Measurements from ENCODE around the gene CALD1.

The CALD1 gene

GRCh38 chr7:134795231-134795630 is 15.8 kb downstream of the CALD1 start (continued):
- TF ChIP-seq ZNF18 (tag by site-specific recombination; IDR thresholded peaks at IDR 0.05), result no peak

- Histone ChIP-seq H3K27ac (ENCODE audit: extremely low read depth, low read depth, low read length) (no peak overlapping the region), H3K36me3 (ENCODE audit: control insufficient read depth in 2 of 2, insufficient read depth in 1 of 2, low read length in 2 of 2) (no peaks in the 10 kb centered on the region), H3K9me3 (ENCODE audit: control insufficient read depth, insufficient read depth, low read depth, low read length) (no peaks in the 10 kb centered on the region), H3K4me1 (ENCODE audit: control insufficient read depth, insufficient read depth, low read length) (no peaks in the 10 kb centered on the region), H3K4me3 (ENCODE audit: low read depth, low read length) (no peak overlapping the region)
- TF ChIP-seq ZNF658 (tag by site-specific recombination; IDR thresholded peaks at IDR 0.05), result no peak
- POLR2A ChIA-PET, result no interaction called here
- CTCF ChIA-PET, result no interaction called here
These were observed 18.7 kb downstream of the CALD1 start for GRCh38 chr7:134798155-134798554.

GRCh38 chr7:134799377-134799776 is 19.9 kb downstream of the CALD1 start:
- CTCF ChIA-PET, result interaction anchor here (0.5 kb wide), 1 partner anchor 13 kb away, joined by 6 read pairs; no protein-coding TSS in a partner anchor
- no peak for TF ChIP-seq RBAK (tag by site-specific recombination; IDR thresholded peaks at IDR 0.05)
- TF ChIP-seq ZNF26 (tag by site-specific recombination; IDR thresholded peaks at IDR 0.05), result no peak
- TF ChIP-seq KLF1 (tag by site-specific recombination; IDR thresholded peaks at IDR 0.05), result no peak
- no peak for TF ChIP-seq ZNF624 (tag by site-specific recombination; IDR thresholded peaks at IDR 0.05)
- H3K36me3 ChIP-seq (ENCODE audit: control insufficient read depth in 2 of 2, insufficient read depth in 1 of 2, low read length in 2 of 2), result no peaks in the 10 kb centered on the region
- no peaks in the 10 kb centered on the region for H3K4me1 ChIP-seq (ENCODE audit: control insufficient read depth, insufficient read depth, low read length)
- no peak overlapping the region for H3K4me3 ChIP-seq (ENCODE audit: low read depth, low read length)
- no peaks in the 10 kb centered on the region for H3K9me3 ChIP-seq (ENCODE audit: control insufficient read depth, insufficient read depth, low read depth, low read length)
- no peak overlapping the region for H3K27ac ChIP-seq (ENCODE audit: extremely low read depth, low read depth, low read length)
- POLR2A ChIA-PET, result interaction anchor here (0.7 kb wide), 1 partner anchor 10 kb away, joined by 6 read pairs; no protein-coding TSS in a partner anchor

GRCh38 chr7:134802762-134803161 is 23.3 kb downstream of the CALD1 start:
- Histone ChIP-seq H3K4me1 (ENCODE audit: control insufficient read depth, insufficient read depth, low read length) (no peaks in the 10 kb centered on the region), H3K36me3 (ENCODE audit: control insufficient read depth in 2 of 2, insufficient read depth in 1 of 2, low read length in 2 of 2) (no peaks in the 10 kb centered on the region), H3K9me3 (ENCODE audit: control insufficient read depth, insufficient read depth, low read depth, low read length) (no peaks in the 10 kb centered on the region), H3K27ac (ENCODE audit: extremely low read depth, low read depth, low read length) (no peak overlapping the region), H3K4me3 (ENCODE audit: low read depth, low read length) (no peak overlapping the region)
- TF ChIP-seq ZBTB6 (tag by site-specific recombination; IDR thresholded peaks at IDR 0.05) (no peak), SP7 (tag by site-specific recombination; IDR thresholded peaks at IDR 0.05) (no peak), HOXD13 (CRISPR knock-in tag; IDR thresholded peaks at IDR 0.05; ENCODE audit: borderline replicate concordance) (no peak), ZNF48 (tag by site-specific recombination; IDR thresholded peaks at IDR 0.05) (no peak), ZNF239 (tag by site-specific recombination; IDR thresholded peaks at IDR 0.05) (no peak), ZNF521 (tag by site-specific recombination; IDR thresholded peaks at IDR 0.05) (no peak), ZNF19 (tag by site-specific recombination; IDR thresholded peaks at IDR 0.05; ENCODE audit: low read depth) (no peak), ZNF202 (tag by site-specific recombination; IDR thresholded peaks at IDR 0.05; ENCODE audit: borderline replicate concordance) (no peak), ZFP41 (tag by site-specific recombination; IDR thresholded peaks at IDR 0.05; ENCODE audit: borderline replicate concordance) (no peak), ZNF37A (tag by site-specific recombination; IDR thresholded peaks at IDR 0.05) (no peak), KLF10 (tag by site-specific recombination; IDR thresholded peaks at IDR 0.05) (no peak), GFI1B (tag by site-specific recombination; IDR thresholded peaks at IDR 0.05) (no peak), ZSCAN16 (tag by site-specific recombination; IDR thresholded peaks at IDR 0.05) (no peak), ZNF548 (tag by site-specific recombination; IDR thresholded peaks at IDR 0.05) (no peak), ZNF777 (tag by site-specific recombination; IDR thresholded peaks at IDR 0.05; ENCODE audit: borderline replicate concordance) (no peak), ZNF398 (tag by site-specific recombination; IDR thresholded peaks at IDR 0.05) (no peak)
- POLR2A ChIA-PET, result no interaction called here
- CTCF ChIA-PET, result no interaction called here

Measured in HEK293 (cell line).